Activated naive CD4-positive, alpha-beta T cell treated with anti-CD3 and anti-CD28 coated beads, Interleukin-2, amount 50 U/mL, for 24 hours (primary cell): ENCODE results near the gene DNAJA2.

ENCODE experiments used
- H3K27ac Mint-ChIP-seq: one replicate; pipeline ENCODE4 v1.8.0; 2021; ENCODE audit warnings: mild to moderate bottlenecking, mixed read lengths
- H3K27me3 Mint-ChIP-seq: one replicate; pipeline ENCODE4 v1.8.0; 2021; ENCODE audit warnings: mixed read lengths
- H3K36me3 Mint-ChIP-seq: one replicate; pipeline ENCODE4 v1.8.0; 2021; ENCODE audit warnings: mixed read lengths
- H3K4me1 Mint-ChIP-seq: one replicate; pipeline ENCODE4 v1.8.0; 2021; ENCODE audit warnings: mixed read lengths
- H3K4me3 Mint-ChIP-seq: one replicate; pipeline ENCODE4 v1.8.0; 2021; ENCODE audit warnings: mild to moderate bottlenecking, mixed read lengths
- H3K9me3 Mint-ChIP-seq: one replicate; pipeline ENCODE4 v1.8.0; 2021; ENCODE audit warnings: mixed read lengths

Gene DNAJA2

GRCh38 chr16:46906360-46907060 lies 67.0 kb downstream of the DNAJA2 start:
- Mint-ChIP-seq H3K27ac (no peak overlapping the region), H3K27me3 (no peaks in the 10 kb centered on the region), H3K4me3 (no peak overlapping the region), H3K4me1 (no peaks in the 10 kb centered on the region), H3K36me3 (no peaks in the 10 kb centered on the region), H3K9me3 (no peaks in the 10 kb centered on the region)
